PC-9 (cell line): ENCODE measurements around the gene TRIM5.

ENCODE experiments used
- CTCF ChIP-seq: fragments of 200-600 bp; sonication (generic); conservative IDR thresholded peaks from 2 replicates; pipeline ENCODE4 v1.6.1; 2017; ENCODE audit warnings: mixed run types, antibody characterized with exemption, mild to moderate bottlenecking, moderate library complexity
- EZH2 ChIP-seq: fragments of 200-600 bp; sonication (generic); IDR thresholded peaks from 2 replicates; pipeline ENCODE4 v1.8.0; 2017; ENCODE audit warnings: antibody characterized with exemption, low read depth

- no peak for TF ChIP-seq CTCF
- TF ChIP-seq EZH2: no peak
Measured at GRCh38 chr11:5705688-5706087, 20.8 kb upstream of the TRIM5 start.
